Inflammatory macrophage treated with lipopolysaccharide for 1 hour (primary cell): ENCODE data around the gene PSTK.

Source experiments
- DNase-seq, 2 donors: peaks; one replicate each; pipeline ENCODE4 v3.0.0-alpha.2; 2020 to 2022

The PSTK gene

DNA sequence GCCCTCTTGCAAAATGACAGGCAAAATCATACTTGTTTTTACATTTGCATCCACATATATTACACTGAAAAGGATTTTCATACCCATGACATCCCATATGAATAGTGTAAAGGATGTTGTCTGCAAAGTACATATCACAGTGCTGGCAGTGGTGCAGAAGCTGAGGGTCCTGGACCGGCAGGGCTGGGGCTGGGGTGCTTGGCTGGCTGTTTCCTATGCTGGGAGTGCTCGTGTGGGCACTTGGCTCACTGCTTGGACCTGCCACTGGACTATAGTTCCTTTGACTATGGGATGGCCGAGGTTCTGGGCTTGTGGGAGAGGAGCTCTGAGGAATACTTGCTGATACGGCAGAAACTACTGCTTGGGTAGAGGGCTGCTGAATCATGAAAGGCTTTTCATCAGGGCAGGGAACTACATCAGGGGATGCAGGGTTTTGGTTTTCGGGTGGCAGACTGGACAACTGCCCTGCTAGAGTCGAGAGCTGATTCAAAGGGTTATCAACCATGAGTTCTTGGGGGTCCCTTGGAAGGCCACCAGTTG is 13.7 kb downstream of the PSTK start:
- no peak for DNase-seq

DNA sequence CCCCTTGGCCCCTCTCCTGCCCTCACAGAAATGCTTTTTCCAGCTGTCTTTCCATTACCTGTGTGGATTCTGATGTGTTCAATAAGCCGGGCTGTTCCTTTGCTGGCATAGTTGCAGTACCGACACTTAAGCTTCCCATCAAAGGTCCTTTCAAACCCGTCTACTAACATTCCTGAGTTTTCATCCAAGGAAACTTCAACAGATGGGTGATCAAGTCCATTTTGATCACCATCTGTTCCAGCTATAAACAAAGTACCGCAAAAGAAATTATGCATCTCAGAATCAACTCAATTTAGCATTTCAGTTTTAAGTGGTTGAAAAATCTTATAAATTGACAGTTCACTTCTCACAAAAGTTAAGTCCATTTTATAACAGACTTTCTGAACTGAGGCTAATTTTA is 15.7 kb downstream of the PSTK start:
- no peak for DNase-seq

DNA sequence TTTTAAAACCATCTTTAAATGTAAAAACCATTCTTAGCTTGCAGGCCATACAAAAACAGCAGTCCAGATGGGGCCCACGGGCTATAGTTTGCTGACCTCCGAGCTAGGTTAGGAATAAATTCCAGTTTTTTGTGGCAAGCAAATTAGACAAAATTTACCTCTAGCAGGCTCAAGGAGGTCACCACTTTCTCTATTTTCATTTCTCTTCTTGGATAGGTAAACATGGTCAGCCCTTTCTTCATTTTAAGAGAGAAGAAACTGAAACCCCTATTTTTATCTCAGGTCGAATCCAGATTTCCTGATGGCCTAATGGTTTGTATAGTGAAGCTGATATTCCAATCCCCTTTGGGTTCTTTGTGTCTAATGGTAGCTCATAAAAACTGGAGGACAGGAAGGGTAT is 17.7 kb downstream of the PSTK start:
- no peak for DNase-seq

DNA sequence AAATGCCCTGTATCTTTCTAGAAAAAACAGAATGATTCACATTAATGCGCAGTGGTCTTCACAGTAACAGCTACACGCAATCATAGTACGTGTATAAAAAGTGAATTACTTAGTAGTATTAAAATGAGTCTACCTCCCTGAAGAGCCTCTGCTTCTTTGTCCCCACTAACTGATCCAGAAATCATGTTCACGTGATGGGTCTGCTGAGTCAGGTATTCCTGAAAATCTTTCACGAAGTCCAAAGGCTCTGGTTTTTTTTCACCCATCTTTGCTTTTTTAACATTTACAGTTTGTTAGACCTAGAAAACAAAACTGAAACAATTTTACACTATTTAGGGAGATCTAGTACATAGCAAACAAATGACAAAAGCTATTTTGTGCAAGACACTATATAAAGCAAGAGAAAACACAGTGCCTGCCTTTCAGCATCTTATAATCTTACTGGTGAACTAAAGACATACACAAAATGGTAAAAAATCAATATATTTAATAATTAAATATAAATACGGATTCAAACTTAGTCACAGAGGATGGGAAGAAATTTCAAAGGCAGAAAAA is 18.2 kb downstream of the PSTK start:
- no peak for DNase-seq

DNA sequence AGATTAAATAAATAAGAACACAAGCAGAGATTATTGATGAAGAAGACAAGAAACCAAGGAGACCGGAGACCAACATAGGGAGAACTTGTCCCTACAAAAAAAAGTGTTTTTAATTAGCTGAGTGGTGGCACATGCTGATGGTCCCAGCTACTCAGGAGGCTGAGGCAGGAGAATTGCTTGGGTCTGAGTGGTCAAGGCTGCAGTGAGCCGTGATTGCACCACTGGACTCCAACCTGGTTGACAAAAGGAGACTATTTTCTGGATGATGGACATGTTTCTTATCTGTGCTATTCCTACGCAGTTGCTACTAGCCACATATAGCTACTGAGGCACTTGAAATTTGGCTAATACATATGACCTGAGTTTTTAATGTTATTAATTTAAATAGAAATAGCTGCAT is 18.7 kb downstream of the PSTK start:
- DNase-seq: no peak

DNA sequence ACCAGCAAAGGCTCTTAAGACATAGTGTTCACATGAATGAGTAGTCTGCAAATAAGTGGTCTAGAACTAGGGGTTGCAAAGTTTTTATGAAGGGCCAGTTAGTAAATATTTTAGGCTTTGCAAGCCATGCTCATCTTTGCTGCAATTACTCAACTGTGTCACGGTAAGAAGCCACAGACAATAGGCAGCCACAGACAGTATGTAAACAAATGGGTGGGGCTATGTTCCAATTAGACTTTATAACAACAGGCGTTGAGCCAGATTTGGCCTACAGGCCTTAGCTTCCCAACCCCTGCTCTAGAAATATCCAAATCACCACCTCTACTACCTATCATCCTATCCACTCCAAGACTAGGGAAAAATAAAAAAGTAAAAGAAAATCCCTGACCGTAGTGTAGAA is 19.1 kb downstream of the PSTK start:
- no peak for DNase-seq

DNA sequence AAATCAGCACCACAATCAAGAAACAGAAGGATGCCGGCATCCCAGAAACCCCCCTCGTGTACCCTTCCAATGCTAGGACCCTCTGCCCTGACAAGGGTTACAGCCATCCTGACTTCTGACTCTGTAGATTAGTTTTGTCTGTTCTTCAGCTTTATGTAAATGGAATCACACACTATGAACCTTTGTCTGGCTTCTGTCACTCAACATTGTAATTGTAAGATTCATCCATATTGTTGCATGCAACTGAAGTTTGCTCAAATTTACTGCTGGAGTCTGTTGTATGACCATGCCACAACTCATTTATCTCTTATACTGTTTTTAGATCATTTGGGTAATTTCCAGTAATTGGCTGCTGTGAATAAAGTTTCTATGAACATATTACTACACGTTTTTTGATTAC is 20.0 kb downstream of the PSTK start:
- DNase-seq: no peak

DNA sequence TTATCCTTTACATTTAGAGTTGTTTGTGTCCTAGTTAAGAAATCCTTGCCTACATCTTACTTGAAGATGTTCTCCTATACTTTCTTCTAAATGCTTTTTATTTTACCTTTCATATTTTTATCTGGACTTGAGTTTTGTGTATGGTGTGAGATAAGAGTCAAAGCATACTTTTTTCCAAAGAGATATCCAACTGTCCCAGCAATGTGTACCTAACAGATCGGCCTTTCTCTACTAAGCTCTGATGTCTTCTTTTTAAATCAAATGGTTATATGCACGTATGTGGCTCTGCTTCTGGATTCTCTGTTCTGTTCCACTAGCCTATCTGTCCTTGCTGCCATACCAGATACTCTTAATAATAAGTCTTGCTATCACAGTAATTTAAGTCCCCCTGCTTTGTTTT is 21.2 kb downstream of the PSTK start:
- DNase-seq: no peak

DNA sequence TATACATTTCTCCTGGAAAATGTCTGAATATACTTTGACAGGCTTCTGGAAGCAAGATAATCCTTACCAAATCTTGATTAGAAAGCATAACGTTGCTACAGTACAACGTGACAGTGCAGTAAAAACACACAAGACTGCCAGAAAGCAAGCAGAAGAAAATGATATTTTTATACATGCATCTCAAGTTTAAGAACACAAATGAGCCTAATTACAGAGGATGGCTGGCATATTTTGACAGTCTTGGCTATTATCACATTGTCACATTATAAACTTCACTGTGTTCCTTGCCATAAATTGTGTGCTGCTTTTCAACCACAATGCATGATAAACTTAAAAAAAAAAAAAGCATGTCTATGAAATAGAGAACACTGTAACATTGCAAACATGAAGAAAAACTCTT is 24.1 kb downstream of the PSTK start:
- DNase-seq: no peak

DNA sequence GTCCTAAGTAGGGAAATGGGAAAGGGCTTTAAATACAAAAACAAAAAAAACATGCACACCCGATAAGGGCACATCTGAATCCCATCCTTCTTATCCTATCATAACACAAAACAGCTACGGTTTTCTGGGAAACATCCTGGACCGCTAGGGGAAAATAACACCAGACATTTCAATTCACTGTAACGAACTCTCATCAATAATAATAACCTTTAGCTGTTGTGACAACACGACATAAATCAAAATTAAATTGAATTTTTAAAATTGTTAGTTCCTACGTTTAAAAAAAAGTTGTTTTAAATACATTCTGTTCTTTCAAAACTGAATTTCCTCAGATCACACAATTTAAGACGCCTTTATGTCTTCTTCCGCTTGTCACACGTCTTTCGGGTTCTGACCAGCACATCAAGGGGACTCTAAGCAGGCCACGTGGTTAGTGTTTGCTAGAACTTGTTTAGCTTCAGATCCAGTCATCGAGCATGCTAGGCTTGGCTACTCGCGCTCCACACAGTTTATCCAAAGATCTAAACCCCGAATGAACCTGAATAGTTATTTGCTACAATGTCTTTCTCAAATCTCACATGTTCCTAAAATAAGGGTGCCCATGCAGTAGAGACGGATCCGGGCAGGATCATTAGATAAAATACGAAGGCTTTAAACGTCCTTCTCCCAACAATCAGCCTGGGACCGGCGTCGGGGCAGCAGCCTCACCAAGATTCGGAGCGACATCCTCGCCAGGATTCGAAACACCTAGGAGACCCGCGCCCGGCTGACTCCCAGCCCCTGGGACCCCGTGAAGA is 27.6 kb downstream of the PSTK start:
- DNase-seq: peak; percentile 57 to 78

DNA sequence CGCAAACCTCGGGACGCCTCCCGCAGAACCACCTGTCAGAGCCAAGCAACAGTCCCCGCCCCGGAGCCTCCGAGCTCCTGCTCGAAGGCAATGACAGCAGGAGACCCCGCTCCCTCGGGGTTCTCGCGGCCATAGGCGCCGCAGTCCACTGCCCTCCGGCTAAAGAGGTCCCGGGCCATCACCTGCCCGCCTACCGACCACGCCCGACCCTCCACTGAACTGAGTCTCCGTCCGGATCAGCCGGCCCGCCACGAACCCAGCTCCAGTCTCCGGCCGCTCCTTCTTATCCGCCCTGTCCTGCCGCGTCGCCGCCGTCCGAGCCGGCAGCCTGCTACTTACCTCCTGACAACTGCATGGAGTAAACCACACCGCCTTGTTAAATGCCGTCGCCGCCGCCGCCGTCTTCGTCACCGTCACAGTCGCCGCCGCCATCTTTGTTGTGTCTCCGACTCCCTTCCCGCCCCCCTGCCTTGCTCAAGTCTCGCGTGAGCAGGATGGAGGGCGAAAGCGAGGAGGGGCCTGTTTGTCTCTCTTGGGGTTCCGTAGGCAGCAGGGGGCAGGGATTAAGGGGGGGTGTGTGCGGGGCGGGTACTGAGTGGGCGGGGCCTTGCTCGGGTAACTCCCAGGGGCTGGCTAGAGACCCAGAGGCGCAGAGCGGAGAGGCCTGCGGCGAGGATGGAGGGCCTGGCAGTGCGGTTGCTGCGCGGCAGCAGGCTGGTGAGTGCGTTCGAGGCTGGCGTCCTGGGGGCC is 28.3 kb downstream of the PSTK start, which contains the start of the genes ACADSB and IKZF5:
Gene ACADSB (plus strand): TSS at position 652 of the 750 bp plus-strand sequence. CDS start 24 bp downstream, at position 676.
Gene IKZF5 (minus strand): TSS at position 441 of the 750 bp plus-strand sequence. CDS start 10,170 bp downstream, outside the sequence.
- peak; percentile 97 for DNase-seq

DNA sequence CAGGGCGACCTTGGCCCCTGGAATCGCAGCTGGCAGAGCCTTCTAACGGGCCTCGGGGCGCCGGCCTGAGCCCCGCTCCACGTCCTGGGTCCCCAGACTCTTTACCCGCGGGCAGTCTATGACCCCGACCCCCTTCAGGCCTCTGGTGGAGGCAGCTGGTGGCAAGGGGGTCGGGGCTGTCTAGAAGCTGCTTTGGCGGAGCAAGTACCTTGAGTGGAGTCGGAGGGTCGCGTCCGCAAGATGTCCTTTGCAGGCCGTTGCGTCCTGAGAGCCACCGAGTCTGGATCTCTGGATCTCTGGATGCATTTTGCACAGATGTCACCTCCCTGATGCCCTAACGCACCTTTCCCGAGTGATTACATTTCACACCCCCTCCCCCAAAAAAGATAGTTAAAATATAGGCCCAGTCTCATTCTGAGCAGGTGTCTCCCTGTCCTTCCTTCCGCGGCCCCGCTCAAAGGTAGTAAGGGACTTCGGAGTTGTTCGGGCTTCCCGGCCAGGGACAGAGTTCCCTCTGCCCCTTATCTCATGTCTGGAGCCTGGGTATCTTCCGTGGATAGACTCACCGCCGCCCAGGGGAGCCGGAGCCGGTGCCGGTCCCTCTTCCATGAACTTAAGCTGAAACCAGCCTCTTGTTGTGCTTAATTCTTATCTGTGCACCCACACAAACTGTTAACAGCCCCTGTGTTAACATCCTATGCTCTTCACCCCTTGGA is 29.1 kb downstream of the PSTK start:
- DNase-seq: no peak

DNA sequence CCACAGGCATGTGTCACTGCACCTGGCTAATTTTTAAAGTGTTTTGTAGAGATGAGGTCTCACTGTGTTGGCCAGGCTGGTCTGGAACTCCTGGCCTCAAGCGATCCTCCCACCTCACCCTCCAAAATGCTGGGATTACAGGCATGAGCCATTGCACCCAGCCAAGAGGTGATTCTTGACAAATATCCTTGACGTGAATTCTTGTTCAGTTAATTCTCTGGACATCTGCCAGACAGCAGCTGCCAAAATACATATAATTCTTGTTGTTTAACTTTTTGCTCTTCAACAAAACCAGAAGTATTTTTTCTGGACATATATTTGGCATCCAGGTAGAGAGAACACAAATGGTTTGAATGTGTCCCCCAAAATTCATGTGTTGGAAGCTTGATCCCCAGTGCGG is 31.8 kb downstream of the PSTK start:
- DNase-seq: no peak

DNA sequence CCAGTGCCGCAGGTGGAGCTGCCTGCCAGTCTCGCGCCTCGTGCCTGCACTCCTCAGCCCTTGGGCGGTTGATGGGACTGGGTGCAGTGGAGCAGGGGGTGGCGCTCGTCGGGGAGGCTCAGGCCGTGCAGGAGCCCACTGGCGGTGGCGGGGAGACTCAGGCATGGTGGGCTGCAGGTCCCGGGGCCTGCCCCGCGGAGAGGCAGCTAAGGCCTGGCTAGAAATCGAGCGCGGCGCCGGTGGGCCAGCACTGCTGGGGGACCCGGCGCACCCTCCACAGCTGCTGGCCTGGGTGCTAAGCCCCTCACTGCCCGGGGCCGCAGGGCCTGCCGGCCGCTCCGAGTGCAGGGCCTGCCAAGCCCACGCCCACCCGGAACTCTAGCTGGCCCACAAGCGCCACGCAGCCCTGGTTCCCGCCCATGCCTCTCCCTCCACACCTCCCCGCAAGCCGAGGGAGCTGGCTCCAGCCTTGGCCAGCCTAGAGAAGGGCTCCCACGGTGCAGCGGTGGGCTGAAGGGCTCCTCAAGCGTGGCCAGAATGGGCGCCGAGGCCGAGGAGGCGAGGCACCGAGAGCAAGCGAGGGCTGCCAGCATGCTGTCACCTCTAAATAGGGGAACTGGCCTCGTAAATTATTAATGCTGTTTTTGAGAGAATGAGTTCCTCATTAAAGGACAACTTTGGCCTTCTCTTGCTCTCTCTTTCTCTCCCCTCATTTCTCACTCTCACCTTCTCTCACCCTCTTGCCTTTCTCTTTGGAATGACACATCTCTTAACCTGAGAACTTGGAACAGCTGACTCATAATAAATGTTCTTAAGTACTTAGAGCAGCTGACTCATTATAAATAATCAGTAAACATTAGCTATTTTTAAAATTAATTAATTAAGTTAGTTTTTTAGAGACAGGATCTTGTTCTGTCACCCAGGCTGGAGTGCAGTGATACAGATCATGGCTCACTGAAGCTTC is 33.5 kb downstream of the PSTK start:
- no peak for DNase-seq

DNA sequence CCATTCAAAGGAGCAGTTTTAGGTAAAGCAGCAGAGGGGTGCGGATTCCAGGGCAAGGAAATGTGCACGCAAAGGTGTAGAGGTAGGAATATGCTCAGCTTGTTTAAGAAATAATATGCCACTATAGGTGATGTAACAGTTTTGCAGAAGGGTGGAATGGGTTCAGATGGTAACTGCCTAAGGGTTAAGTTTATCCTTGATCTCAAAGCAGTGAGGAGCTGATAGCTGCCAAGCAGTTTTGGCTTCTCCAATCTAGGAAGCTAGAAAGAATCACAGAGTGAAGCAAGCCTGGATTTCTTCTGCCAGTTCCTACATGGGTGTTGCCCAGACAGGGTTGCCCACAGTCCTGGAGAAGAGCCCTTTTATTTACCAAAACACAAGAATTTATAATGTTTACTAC is 34.6 kb downstream of the PSTK start:
- DNase-seq: no peak

DNA sequence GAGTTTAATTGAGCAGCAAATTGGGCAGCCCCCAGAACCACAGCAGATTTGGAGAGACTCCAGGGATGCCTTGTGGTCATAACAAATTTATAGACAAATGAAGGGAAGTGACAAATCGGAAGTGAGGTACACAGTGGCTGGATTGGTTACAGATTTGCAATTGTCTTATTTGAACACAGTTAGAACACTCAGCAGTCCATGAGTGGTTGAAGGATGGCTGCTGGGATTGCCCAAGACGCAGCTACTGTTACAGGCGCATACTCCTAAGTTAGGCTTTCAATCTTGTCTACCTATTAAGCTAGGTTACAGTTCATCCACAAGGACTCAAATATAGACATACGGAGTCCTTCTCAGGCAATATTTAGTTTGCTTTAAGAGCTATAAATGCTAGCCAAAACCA is 36.0 kb downstream of the PSTK start:
- no peak for DNase-seq

DNA sequence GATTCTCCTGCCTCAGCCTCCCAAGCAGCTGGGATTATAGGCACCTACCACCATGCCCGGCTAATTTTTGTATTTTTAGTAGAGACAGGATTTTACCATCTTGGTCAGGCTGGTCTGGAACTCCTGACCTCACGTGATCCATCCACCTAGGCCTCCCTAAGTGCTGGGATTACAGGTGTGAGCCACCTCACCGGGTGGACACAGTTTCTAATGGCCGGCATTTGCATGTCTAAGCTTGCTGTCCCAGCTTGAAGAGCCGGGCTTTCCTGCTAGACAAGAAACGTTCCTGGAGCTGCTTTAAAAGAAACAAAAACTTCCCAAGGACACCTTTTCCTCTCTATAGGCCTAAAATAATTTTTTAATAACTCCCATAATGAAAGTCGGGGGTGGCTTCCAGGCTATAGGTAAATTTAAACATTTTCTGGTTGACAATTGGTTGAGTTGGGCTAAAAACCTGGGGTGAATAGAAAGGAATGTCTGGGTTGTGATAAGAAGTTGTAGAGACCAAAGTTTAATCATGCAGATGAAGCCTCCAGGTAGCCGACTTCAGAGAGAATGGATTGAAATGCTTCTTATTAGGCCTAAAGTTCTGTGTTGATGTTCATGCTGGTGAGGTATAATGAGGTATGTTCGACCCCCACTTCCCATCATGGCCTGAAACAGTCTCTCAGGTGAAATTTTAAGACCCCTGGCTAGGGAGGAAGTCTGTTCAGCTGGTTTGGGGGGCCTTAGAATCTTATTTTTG is 37.4 kb downstream of the PSTK start:
- DNase-seq: no peak

DNA sequence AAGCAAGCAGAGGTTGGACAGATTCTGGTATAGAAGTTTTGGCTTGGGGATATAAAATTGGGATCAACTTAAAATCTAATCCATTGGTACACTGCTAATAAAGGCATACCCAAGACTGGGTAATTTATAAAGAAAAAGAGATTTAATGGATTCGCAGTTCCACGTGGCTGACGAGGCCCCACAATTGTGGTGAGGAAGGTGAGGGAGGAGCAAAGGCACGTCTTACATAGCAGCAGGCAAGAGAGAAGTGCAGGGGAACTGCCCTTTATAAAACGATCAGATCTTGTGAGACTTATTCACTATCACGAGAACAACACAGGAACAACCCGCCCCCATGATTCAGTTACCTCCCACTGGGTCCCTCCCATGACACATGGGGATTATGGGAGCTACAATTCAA is 38.3 kb downstream of the PSTK start:
- no peak for DNase-seq

DNA sequence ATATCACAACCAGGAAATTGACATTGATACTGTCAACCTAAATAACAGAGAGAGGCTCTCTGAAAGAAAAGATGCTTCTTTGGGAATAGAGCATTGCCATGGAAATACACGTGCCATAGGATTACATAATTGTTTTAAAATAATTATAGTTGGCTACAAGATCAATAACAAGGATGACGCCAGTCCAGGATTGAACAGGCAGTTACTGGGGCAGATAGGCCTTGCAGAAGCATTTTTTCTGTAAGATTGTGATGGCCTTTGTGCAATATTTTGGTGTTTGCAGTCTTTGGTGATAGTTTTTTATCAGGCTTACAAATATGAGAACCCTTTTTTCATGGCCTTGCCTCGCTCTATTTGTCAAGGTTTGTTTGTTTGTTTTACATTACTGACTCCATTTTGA is 39.1 kb downstream of the PSTK start:
- DNase-seq: no peak

DNA sequence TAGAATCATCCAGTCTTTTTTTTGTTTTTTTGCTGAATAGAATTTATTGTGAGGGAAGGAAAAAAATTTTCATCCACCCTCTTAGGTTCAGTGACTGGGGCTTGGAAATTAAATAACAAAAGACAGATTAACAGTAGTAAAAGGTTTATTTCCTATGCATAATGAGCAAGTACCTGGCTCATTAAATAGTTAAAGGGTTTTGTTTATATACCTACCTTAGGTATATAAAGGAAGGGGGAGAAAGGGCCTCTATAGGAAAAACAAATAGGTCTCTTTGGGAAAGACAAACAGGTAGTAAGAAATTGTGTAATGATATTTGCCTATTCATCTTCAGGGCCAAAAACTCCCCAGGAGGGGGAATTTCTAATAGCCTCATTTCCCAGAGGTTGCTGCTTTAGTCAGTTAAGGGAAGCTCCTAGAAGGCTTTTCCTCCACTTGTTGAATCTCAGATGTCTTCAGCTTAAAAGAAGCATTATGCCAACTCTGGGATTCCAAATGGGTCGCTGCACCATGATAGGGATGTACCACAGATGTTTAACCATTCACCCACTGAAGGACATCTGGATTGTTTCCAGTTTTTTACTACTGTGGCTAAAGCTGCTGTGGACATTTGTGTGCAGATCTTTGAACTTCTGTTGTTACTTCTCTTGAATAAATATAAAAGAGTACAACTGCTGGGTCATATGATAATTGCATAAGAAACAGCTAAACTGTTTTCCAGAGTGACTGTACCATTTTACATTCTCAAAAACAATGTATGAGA is 39.9 kb downstream of the PSTK start:
- peak in 1 of 2 donors; percentile 20 for DNase-seq
